Eye (tissue), 1 donor: ENCODE measurements around the gene SEMA5A.
"Not testable (repeated sequence)": the region's sequence is repeated elsewhere in the genome, so short reads cannot be mapped to it uniquely, and the experiment has no call there.

Experiments used
- DNase-seq: peaks from one replicate; pipeline ENCODE4 v3.0.0-alpha.2; 2015

Gene SEMA5A

DNA sequence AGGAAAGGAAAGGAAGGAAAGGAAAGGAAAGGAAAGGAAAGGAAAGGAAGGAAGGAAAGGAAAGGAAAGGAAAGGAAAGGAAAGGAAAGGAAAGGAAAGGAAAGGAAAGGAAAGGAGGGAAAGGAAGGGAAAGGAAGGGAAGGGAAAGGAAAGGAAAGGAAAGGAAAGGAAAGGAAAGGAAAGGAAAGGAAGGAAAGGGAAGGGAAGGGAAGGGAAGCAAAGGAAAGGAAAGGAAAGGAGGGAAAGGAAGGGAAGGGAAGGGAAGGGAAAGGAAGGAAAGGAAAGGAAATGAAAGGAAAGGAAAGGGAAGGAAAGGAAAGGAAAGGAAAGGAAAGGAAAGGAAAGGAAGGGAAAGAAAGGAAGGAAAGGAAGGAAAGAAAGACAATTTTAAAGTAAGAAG, 192.8 kb downstream of the SEMA5A start:
- not testable (repeated sequence) for DNase-seq

- DNase-seq: no peak
Observed at GRCh38 chr5:9351546-9351945, 194.3 kb downstream of the SEMA5A start.

- no peak for DNase-seq
Observed at GRCh38 chr5:9350301-9350797, 195.5 kb downstream of the SEMA5A start.

GRCh38 chr5:9348401-9348996, 197.4 kb downstream of the SEMA5A start:
- DNase-seq: no peak

- DNase-seq: no peak
Observed at GRCh38 chr5:9347541-9348295, 198.2 kb downstream of the SEMA5A start.

GRCh38 chr5:9347032-9347431, 198.8 kb downstream of the SEMA5A start:
- DNase-seq: no peak

GRCh38 chr5:9344751-9345240, 201.1 kb downstream of the SEMA5A start:
- DNase-seq: no peak

GRCh38 chr5:9343146-9343850, 202.6 kb downstream of the SEMA5A start:
- DNase-seq: no peak

DNA sequence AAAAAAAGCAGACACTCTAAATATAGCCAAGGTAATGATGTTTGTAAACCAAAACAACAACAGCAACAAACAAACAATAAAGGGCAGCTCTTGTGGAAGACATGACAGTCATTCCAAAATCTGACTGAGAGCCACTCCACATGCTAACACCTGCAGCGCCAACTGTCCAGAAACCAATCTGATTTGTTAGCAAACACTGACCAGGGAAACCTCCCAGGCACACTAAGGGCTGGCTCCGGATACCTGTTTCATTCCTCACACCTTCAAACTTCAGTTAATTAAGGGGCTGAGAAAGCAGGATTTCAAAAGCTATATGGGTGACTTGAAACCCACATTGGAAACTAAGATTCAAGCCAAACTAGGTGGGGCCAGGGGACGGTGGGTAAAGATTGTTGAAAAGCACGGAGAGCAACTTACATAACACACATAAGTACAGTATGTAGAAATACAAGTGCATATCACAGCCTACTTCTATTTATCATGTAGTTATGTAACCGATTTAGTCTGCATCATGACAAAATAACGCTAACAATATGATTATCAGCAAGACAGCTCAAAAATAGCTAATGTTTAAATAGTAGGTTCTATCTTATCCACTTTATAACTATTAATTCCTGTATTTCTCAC, 203.6 kb downstream of the SEMA5A start:
- no peak for DNase-seq

DNA sequence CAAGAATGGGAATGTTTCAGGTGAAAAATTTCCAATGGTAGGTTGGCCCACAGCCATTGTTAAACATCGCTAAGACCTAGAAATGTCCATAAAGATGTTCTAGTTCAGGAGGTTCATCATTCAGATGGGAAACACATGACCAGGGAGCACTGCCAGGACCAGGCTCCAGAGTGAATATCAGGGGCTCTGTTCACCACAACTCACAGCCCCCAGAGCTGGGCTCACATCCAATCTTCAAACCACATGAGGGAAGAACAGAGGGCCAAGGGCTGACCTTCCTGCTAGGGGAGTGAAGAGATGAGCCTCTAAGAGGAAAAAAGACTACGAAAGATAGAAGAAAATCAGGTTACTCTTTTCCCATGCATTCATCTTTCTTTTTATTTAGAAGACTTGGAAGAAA, 205.8 kb downstream of the SEMA5A start:
- no peak for DNase-seq

DNA sequence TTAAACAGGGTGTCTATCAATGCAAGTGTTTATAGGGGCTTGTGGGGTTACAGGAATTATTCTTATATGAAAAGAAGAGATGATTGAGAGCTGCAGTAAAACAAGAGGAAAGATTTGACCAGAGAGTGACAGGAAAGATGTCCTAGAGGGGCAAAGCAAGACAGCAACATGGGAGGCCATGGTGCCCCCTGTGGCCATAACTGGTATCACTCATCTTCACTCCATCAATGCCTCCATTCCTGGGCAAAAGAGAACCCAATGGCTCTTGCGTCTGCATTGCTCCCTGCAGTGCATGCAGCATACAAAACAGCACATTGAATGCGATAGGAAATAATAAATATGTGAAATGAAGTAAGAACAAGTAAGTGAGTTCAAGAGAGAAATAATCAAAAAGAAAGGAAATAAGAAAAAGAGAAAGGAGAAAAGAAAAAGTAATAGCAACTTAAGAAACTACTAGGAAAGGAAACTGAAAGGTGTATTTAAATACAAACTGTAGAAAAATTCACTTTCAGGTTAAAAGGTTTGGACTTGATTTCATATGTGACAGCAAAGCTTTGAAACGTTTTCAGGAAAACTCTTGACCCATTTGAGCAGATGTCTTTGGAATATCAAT, 206.6 kb downstream of the SEMA5A start:
- no peak for DNase-seq

GRCh38 chr5:9338796-9339195, 207.1 kb downstream of the SEMA5A start:
- no peak for DNase-seq

- DNase-seq: no peak
Observed at GRCh38 chr5:9337928-9338595, 207.8 kb downstream of the SEMA5A start.

DNA sequence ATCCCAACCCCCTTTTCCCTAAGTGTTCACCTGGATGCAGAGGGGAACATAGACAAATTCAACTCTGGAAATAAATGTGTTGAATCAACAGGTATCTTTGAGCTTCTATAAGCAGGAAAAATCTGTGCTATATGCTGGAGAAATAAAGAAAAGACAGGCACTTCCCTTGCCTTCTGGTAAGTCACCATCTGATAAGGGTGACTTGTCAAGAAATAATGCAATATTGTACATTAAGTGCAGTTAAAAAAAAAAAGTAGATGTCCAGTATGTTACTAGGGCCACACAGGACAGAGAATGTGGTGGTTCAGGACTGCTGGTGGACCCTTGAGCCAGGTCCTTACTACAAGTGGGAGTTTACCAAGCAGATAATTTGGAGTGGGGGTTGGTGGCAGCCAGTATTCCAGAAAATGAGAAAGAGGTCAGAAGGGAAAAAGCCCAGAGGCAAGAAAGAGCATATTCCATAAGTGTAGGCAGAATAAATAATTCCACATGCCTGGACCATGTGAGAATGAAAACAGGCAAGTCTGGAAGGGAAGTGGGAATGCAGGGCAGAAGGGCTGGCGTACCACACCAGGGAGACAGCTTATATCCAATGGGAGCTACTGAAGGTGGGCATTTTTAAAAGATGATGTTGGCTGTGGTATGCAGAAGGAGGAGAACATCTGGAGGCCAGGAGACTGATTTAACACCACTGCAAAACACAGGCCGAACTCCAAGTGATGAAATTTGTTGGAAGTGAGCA, 209.9 kb downstream of the SEMA5A start:
- DNase-seq: no peak

GRCh38 chr5:9335269-9335668, 210.6 kb downstream of the SEMA5A start:
- no peak for DNase-seq

- no peak for DNase-seq
Observed at GRCh38 chr5:9332026-9332425, 213.8 kb downstream of the SEMA5A start.

GRCh38 chr5:9331372-9331771, 214.5 kb downstream of the SEMA5A start:
- no peak for DNase-seq

GRCh38 chr5:9329125-9329524, 216.8 kb downstream of the SEMA5A start:
- DNase-seq: no peak

- no peak for DNase-seq
Observed at GRCh38 chr5:9325549-9325948, 220.3 kb downstream of the SEMA5A start.

DNA sequence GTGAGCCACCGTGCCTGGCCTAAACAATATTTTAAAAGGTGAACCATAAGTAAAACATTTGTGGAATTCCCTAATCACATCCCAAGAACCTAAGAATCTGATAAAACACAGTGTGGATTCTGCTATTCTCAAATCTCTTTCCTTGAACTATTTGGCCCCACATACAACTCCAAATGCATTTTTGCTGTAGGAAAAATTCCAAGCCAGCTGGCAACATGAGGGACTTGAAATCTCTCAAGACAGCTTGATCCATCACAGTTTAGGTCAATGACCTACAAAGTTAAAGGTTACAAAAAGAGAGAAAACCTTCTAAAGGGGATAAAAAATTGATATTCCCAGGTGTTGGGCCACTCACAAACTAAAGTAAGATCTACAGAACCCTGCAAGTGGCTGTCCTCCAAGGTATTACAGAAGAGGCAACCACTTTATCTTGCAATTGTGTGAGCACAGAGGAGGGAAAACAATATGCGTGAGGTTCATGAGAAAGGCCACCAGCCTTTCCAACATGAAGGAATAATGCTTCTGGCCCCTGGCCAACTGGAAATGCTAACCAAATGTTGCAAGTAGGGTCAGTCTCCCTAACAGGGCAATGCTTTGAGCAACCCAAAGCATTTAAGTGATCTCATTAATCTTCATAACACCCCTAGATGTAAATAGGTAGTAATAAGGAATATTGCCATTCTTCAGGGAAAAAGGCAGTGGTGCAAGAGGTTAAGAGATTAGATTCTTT, 221.4 kb downstream of the SEMA5A start:
- no peak for DNase-seq

DNA sequence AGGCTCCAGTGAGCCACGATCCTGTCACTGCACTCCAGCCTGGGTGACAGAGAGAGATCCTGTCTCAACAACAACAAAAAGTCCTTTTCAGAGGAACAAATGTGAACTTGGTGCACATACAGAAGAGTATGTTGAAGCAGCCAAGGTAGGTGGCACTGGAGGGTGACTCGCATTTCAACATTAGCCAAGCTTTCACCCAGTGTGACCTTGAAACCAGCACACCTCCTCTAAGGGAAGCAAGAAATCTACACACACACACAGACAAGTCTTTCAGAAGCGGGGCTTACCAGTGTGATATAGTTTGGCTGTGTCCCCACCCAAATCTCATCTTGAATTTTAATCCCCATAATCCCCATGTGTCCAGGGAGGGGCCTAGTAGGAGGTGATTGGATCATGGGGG, 225.2 kb downstream of the SEMA5A start:
- no peak for DNase-seq
